PFSK-1 (cell line): Measurements from ENCODE around the gene DENND10.

Source experiments
- REST ChIP-seq, 2 experiments: IDR thresholded peaks; 2 replicates each; pipeline versions ENCODE4 v1.6.1 to v1.8.0; 2011 to 2012; ENCODE audit warnings: low read depth in 2 of 2, low read length in 2 of 2, control low read depth in 1 of 2, inconsistent platforms in 1 of 2, mild to moderate bottlenecking in 1 of 2, moderate library complexity in 1 of 2; ENCODE audit not compliant: insufficient read depth in 1 of 2
- SIN3A ChIP-seq: IDR thresholded peaks from 2 replicates; pipeline ENCODE4 v1.6.1; 2012; ENCODE audit warnings: mild to moderate bottlenecking, low read length, moderate library complexity, borderline replicate concordance; ENCODE audit not compliant: insufficient read depth
- TAF1 ChIP-seq: IDR thresholded peaks from 2 replicates; pipeline ENCODE4 v1.6.1; 2012; ENCODE audit warnings: low read length, control low read depth, borderline replicate concordance; ENCODE audit not compliant: insufficient read depth

GRCh38 chr10:119161680-119162451 is 58.0 kb downstream of the DENND10 start:
- TF ChIP-seq REST (IDR thresholded peaks at IDR 0.05; ENCODE audit: insufficient read depth in 1 of 2, low read depth in 2 of 2, low read length in 2 of 2) (no peak), SIN3A (no peak), TAF1 (no peak)
